DND-41 (cell line): ENCODE measurements around the gene DHFR2.

Source experiments
- CTCF ChIP-seq: IDR thresholded peaks from 2 replicates; pipeline ENCODE4 v1.5.1; 2012; ENCODE audit warnings: borderline replicate concordance, low read length, moderate library complexity, mild to moderate bottlenecking; ENCODE audit not compliant: poor library complexity, severe bottlenecking; ENCODE audit errors: extremely low read depth
- EZH2 ChIP-seq: IDR thresholded peaks from 3 replicates; pipeline ENCODE4 v1.6.1; 2012; ENCODE audit warnings: borderline replicate concordance, low read depth, mild to moderate bottlenecking, moderate library complexity, low read length, inconsistent platforms; ENCODE audit not compliant: severe bottlenecking

DNA sequence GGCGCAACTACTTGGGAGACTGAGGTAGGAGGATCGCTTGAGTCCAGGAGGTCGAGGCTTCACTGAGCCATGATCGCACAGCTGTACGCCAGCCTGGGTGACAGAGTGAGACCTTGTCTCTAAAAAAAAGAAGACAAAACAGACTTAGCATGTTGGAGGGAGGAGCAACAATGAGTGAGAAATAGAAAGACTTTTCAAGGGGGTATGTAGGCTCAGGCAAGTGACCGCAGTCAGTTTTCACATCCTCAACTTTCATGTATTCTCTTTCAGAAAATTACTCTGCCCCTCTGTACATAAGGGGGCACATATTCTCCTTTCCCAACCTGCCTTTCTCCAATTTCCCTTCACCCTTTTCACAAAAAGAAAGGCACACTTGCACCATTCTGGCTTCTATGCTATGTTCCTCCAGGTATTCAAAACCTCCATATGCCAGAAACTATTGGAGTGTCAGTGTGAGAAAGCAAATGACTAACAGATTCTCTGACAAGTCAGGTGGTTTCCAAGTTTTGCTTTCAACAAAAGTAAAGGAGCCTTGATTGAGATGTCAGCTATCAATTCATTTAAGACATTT, 7.7 kb upstream of the DHFR2 start:
- no peak for TF ChIP-seq CTCF
- no peak for TF ChIP-seq EZH2
